Thoracic aorta (tissue), 2 donors: ENCODE results near the gene SHC4. TPM values are rescaled to one million over a fixed set of nuclear protein-coding genes. Genes with fewer than 3 reads are reported as not detected.
A peak's percentile ranks its signal among the peaks of the same experiment; 100 is the strongest.
"Not testable (repeated sequence)": the region's sequence is repeated elsewhere in the genome, so short reads cannot be mapped to it uniquely, and the experiment has no call there.

Source experiments
- ATAC-seq: fragments of 150-250 bp; one replicate; pipeline ENCODE4 v1.8.0; 2017; ENCODE audit warnings: low read depth; ENCODE audit not compliant: insufficient number of reproducible peaks, low FRiP score
- DNase-seq: peaks from one replicate; pipeline ENCODE4 v3.0.0-alpha.2; 2020; ENCODE audit warnings: low spot score
- H3K27ac ChIP-seq, 2 donors: fragments of 200-600 bp; sonication (generic); 1 replicate in 1 of 2; 2 replicates in 1 of 2; pipeline ENCODE4 v1.5.1; 2016; ENCODE audit warnings: mild to moderate bottlenecking in 2 of 2, moderate library complexity in 2 of 2
- H3K27me3 ChIP-seq: fragments of 200-600 bp; sonication (generic); replicated peaks from 2 replicates; pipeline ENCODE4 v1.6.0; 2016; ENCODE audit warnings: mild to moderate bottlenecking; ENCODE audit not compliant: insufficient read depth
- H3K36me3 ChIP-seq: fragments of 200-600 bp; sonication (generic); one replicate; pipeline ENCODE4 v1.5.1; 2016
- H3K4me1 ChIP-seq, 2 donors: fragments of 200-600 bp; sonication (generic); 1 replicate in 1 of 2; 2 replicates in 1 of 2; pipeline versions ENCODE4 v1.5.1 to v1.6.0; 2016; ENCODE audit warnings: low read depth in 2 of 2, mild to moderate bottlenecking in 1 of 2; ENCODE audit not compliant: control insufficient read depth in 1 of 2
- H3K4me3 ChIP-seq: fragments of 200-600 bp; sonication (generic); 2 replicates; pipeline ENCODE4 v1.5.1; 2016; ENCODE audit warnings: mild to moderate bottlenecking
- H3K9me3 ChIP-seq: fragments of 200-600 bp; sonication (generic); 2 replicates; pipeline ENCODE4 v1.5.1; 2016
- CTCF ChIP-seq: fragments of 200-600 bp; sonication (generic); IDR thresholded peaks from one replicate; pipeline ENCODE4 v1.5.1; 2019; ENCODE audit warnings: antibody characterized with exemption
- total RNA-seq, 2 donors: library from RNA; depleted of rRNA; stranded (reverse); fragments of >200 nt; gene quantifications; one replicate each; pipeline versions ENCODE4 v1.1.0 to v1.2.3, GENCODE V29; 2016

The SHC4 gene
- total RNA-seq, 2 donors from 2014 or later = 13.8 to 16.1 TPM

- no peak for ATAC-seq
- peak; percentile 22 for TF ChIP-seq CTCF
- no peak overlapping the region for H3K4me3 ChIP-seq
Observed at GRCh38 chr15:48855501-48856440, 107.9 kb downstream of the SHC4 start.

GRCh38 chr15:48854434-48854833 lies 109.3 kb downstream of the SHC4 start:
- not testable (repeated sequence) for H3K9me3 ChIP-seq, DNase-seq, H3K4me3 ChIP-seq, H3K27ac ChIP-seq, H3K4me1 ChIP-seq, H3K36me3 ChIP-seq, ATAC-seq, H3K27me3 ChIP-seq

More at GRCh38 chr15:48855501-48856440, 107.9 kb downstream of the SHC4 start:
- Histone ChIP-seq H3K4me1 (peaks cover 0 to 10% of the 10 kb centered on the region in 2 donors), H3K36me3 (no peaks in the 10 kb centered on the region), H3K27me3 (no peaks in the 10 kb centered on the region), H3K9me3 (no peaks in the 10 kb centered on the region), H3K27ac (no peak overlapping the region)
- DNase-seq = no peak

DNA sequence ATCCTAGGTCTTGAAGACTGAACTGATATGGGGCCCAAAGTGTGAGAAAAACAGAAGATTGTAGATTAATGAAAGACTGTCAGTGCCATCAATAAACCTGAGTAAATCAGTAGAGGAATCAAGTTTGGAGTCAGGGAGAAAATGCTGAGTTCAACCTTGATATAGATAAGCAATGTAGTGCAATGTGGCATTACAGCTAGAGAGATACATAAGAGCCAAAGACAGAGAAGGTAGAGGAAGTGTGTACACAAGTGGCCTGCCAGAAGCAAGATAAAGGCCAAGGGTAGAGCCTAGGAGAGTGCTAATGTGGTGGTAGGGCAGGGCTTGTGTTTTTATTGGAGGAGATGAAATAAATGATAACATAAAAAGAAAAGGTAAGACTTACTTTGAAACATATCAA lies 111.8 kb downstream of the SHC4 start:
- Histone ChIP-seq H3K27me3 (no peaks in the 10 kb centered on the region), H3K27ac (no peak overlapping the region), H3K4me3 (no peak overlapping the region), H3K36me3 (no peaks in the 10 kb centered on the region), H3K4me1 (peaks cover 0 to 10% of the 10 kb centered on the region in 2 donors), H3K9me3 (no peaks in the 10 kb centered on the region)
- no peak for TF ChIP-seq CTCF
- ATAC-seq = no peak
- DNase-seq = no peak

DNA sequence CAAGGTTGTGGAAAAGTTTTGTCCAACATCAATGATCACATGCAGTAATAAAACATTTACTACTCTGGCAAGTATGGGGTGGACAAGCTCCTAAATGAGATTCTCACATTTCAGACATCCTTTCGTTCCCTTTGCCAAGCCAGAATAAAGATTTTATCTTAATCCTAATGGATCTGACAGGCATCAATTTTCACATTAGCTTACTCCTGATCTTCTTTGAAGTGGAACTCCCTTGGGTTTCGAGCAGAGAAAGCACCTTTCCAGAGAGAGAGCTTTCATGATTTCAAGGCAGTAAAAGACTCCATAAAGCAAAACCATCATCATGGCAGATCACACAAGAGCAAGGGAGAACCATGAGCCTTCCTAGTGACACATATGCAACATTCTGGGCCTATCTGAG lies 113.1 kb downstream of the SHC4 start:
- H3K36me3 ChIP-seq = no peaks in the 10 kb centered on the region
- H3K27me3 ChIP-seq = no peaks in the 10 kb centered on the region
- DNase-seq = no peak
- TF ChIP-seq CTCF = no peak
- no peak overlapping the region for H3K4me3 ChIP-seq
- H3K4me1 ChIP-seq = peaks cover 0 to 5% of the 10 kb centered on the region in 2 donors
- no peaks in the 10 kb centered on the region for H3K9me3 ChIP-seq
- H3K27ac ChIP-seq = no peak overlapping the region
- no peak for ATAC-seq

DNA sequence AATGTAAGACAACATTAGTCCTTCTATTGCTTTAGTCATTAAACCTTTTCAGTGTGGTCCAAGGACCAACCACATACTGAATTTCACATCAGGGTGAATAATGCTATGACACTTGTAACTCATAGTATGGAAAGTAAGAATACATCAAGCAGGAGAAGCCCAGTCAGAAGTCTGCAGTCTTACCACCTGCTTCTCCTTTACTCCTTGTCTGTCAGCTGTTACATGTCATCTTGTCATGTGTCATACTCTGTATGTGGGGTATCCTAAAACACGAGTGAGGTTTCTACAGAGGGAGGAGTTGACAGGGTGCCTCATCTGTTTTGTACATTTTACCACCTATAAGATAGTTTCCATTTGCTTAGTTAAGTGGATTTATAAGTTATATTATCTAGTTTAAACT lies 118.6 kb downstream of the SHC4 start:
- Histone ChIP-seq H3K27me3 (no peaks in the 10 kb centered on the region), H3K27ac (no peak overlapping the region), H3K4me3 (no peak overlapping the region), H3K4me1 (no peaks in the 10 kb centered on the region), H3K9me3 (no peaks in the 10 kb centered on the region), H3K36me3 (no peaks in the 10 kb centered on the region)
- no peak for DNase-seq
- no peak for TF ChIP-seq CTCF
- no peak for ATAC-seq
